DOHH2 (cell line): ENCODE measurements around the gene HIVEP3.

Experiments
- H3F3A ChIP-seq: fragments of 200-600 bp; sonication (generic), shearing (Covaris generic); 2 replicates; pipeline ENCODE4 v1.6.0; 2016; ENCODE audit warnings: antibody characterized with exemption, mild to moderate bottlenecking; ENCODE audit not compliant: control insufficient read depth, insufficient read depth
- H3K27ac ChIP-seq: fragments of 200-600 bp; sonication (generic); 2 replicates; pipeline ENCODE4 v1.5.1; 2014; ENCODE audit warnings: low read depth, mild to moderate bottlenecking, low read length, moderate library complexity
- H3K27me3 ChIP-seq: fragments of 200-600 bp; sonication (generic); 2 replicates; pipeline ENCODE4 v1.6.1; 2014; ENCODE audit warnings: mild to moderate bottlenecking, low read length, mixed read lengths; ENCODE audit not compliant: control insufficient read depth
- H3K36me3 ChIP-seq: fragments of 200-600 bp; sonication (generic); 2 replicates; pipeline ENCODE4 v1.6.1; 2014; ENCODE audit warnings: mild to moderate bottlenecking, low read length, moderate library complexity, mixed read lengths; ENCODE audit not compliant: control insufficient read depth
- H3K4me1 ChIP-seq: fragments of 200-600 bp; sonication (generic); 2 replicates; pipeline ENCODE4 v1.6.1; 2014; ENCODE audit warnings: mild to moderate bottlenecking, low read length, mixed read lengths; ENCODE audit not compliant: control insufficient read depth
- H3K4me2 ChIP-seq: fragments of 200-600 bp; sonication (generic); 2 replicates; pipeline ENCODE4 v1.6.0; 2014; ENCODE audit warnings: mild to moderate bottlenecking, low read length, moderate library complexity
- H3K4me3 ChIP-seq: fragments of 200-600 bp; sonication (generic); 2 replicates; pipeline ENCODE4 v1.5.1; 2014; ENCODE audit warnings: mild to moderate bottlenecking, low read length, mixed read lengths
- H3K79me2 ChIP-seq: fragments of 200-600 bp; sonication (generic); 2 replicates; pipeline ENCODE4 v1.6.1; 2014; ENCODE audit warnings: mild to moderate bottlenecking, low read length, mixed read lengths; ENCODE audit not compliant: control insufficient read depth
- H3K9me2 ChIP-seq: fragments of 200-600 bp; sonication (generic); replicated peaks from 2 replicates; pipeline ENCODE4 v1.6.1; 2014; ENCODE audit warnings: mild to moderate bottlenecking, low read length, mixed read lengths; ENCODE audit not compliant: control insufficient read depth
- H3K9me3 ChIP-seq: fragments of 200-600 bp; sonication (generic); 2 replicates; pipeline ENCODE4 v1.6.1; 2014; ENCODE audit warnings: antibody characterized with exemption, low read length, mixed read lengths; ENCODE audit not compliant: control insufficient read depth, insufficient read depth
- H4K20me1 ChIP-seq: fragments of 200-600 bp; sonication (generic); 2 replicates; pipeline ENCODE4 v1.6.0; 2014; ENCODE audit warnings: low read depth, mild to moderate bottlenecking, antibody characterized with exemption, low read length, moderate library complexity; ENCODE audit not compliant: control insufficient read depth, insufficient read depth
- EZH2phosphoT487 ChIP-seq: fragments of 200-600 bp; sonication (generic); IDR thresholded peaks from 2 replicates; pipeline ENCODE4 v1.6.1; 2017; ENCODE audit warnings: borderline replicate concordance, mild to moderate bottlenecking, antibody characterized with exemption, low read length, moderate library complexity, mixed read lengths
- TF ChIP-seq, protein P1 (sequence below): fragments of 200-600 bp; sonication (generic); IDR thresholded peaks from one replicate; pipeline ENCODE4 v1.5.1; 2014; ENCODE audit warnings: antibody characterized with exemption, mild to moderate bottlenecking, low read depth, low read length; ENCODE audit not compliant: poor library complexity, severe bottlenecking

The HIVEP3 gene

GRCh38 chr1:41735139-41735538 is 183.6 kb downstream of the HIVEP3 start:
- H3F3A ChIP-seq, result no peaks in the 10 kb centered on the region
- TF ChIP-seq, protein P1, sequence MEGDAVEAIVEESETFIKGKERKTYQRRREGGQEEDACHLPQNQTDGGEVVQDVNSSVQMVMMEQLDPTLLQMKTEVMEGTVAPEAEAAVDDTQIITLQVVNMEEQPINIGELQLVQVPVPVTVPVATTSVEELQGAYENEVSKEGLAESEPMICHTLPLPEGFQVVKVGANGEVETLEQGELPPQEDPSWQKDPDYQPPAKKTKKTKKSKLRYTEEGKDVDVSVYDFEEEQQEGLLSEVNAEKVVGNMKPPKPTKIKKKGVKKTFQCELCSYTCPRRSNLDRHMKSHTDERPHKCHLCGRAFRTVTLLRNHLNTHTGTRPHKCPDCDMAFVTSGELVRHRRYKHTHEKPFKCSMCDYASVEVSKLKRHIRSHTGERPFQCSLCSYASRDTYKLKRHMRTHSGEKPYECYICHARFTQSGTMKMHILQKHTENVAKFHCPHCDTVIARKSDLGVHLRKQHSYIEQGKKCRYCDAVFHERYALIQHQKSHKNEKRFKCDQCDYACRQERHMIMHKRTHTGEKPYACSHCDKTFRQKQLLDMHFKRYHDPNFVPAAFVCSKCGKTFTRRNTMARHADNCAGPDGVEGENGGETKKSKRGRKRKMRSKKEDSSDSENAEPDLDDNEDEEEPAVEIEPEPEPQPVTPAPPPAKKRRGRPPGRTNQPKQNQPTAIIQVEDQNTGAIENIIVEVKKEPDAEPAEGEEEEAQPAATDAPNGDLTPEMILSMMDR, result no peak
- TF ChIP-seq EZH2phosphoT487, result no peak
- H3K9me3 ChIP-seq, result no peaks in the 10 kb centered on the region
- H3K27me3 ChIP-seq, result peaks cover 18% of the 10 kb centered on the region
- H3K36me3 ChIP-seq, result no peaks in the 10 kb centered on the region
- H3K4me3 ChIP-seq, result no peak overlapping the region
- no peak overlapping the region for H3K4me2 ChIP-seq
- no peaks in the 10 kb centered on the region for H3K9me2 ChIP-seq
- H4K20me1 ChIP-seq, result no peaks in the 10 kb centered on the region
- H3K4me1 ChIP-seq, result peaks cover 16% of the 10 kb centered on the region
- no peaks in the 10 kb centered on the region for H3K79me2 ChIP-seq
- H3K27ac ChIP-seq, result no peak overlapping the region

GRCh38 chr1:41734201-41734970 is 184.3 kb downstream of the HIVEP3 start:
- H3K9me2 ChIP-seq, result no peaks in the 10 kb centered on the region
- peaks cover 13% of the 10 kb centered on the region for H3K4me1 ChIP-seq
- no peaks in the 10 kb centered on the region for H3K36me3 ChIP-seq
- H3K4me2 ChIP-seq, result no peak overlapping the region
- no peak for TF ChIP-seq EZH2phosphoT487
- TF ChIP-seq, protein P1, result no peak
- no peaks in the 10 kb centered on the region for H4K20me1 ChIP-seq
- no peaks in the 10 kb centered on the region for H3F3A ChIP-seq
- no peaks in the 10 kb centered on the region for H3K9me3 ChIP-seq
- peaks cover 11% of the 10 kb centered on the region for H3K27me3 ChIP-seq
- no peaks in the 10 kb centered on the region for H3K79me2 ChIP-seq
- H3K4me3 ChIP-seq, result no peak overlapping the region
- H3K27ac ChIP-seq, result no peak overlapping the region

DNA sequence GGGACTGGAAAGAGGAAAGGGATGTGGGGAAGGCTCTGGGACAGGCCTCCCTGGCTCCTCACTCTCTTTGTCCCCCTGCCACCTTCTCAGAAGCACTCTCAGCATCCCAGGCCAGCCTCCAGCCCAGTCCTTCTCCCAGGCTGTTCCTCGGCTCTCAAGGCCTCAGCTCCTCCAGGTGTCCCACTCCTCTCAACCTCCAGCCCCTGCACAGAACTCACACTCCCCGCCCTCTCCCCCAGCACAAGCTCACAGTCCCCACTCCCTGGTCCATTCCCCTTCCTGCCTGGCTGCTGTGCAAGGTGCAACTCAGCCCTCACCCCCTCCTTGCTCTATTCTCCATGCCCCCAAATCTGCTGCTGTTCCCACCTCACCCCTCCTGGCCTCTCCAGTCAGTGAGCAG is 185.0 kb downstream of the HIVEP3 start:
- Histone ChIP-seq H3K4me1 (peaks cover 13% of the 10 kb centered on the region), H3K36me3 (no peaks in the 10 kb centered on the region), H3K9me2 (no peaks in the 10 kb centered on the region), H3F3A (no peaks in the 10 kb centered on the region), H3K27me3 (peaks cover 7% of the 10 kb centered on the region; the same call in 1 of the 2 replicates), H3K9me3 (no peaks in the 10 kb centered on the region), H3K4me3 (no peak overlapping the region), H4K20me1 (no peaks in the 10 kb centered on the region), H3K79me2 (no peaks in the 10 kb centered on the region), H3K4me2 (no peak overlapping the region), H3K27ac (no peak overlapping the region)
- TF ChIP-seq, protein P1, result no peak
- TF ChIP-seq EZH2phosphoT487, result no peak
